H1 (cell line): ENCODE results near the gene PRRT2. TPM values are rescaled to one million over a fixed set of nuclear protein-coding genes. Genes with fewer than 3 reads are reported as not detected.

Experiments used
- CTCF ChIA-PET: fragments of 300-600 bp; sonication (Branson Sonifier 250); formaldehyde crosslinking; loops from one replicate; lab custom pipeline; 2021; ENCODE audit not compliant: partially characterized antibody; lab: Charles Lee
- POLR2A ChIA-PET: fragments of 300-600 bp; sonication (Branson Sonifier 250); formaldehyde crosslinking; loops from one replicate; lab custom pipeline; 2021; ENCODE audit warnings: inconsistent platforms; ENCODE audit not compliant: partially characterized antibody; lab: Charles Lee
- DNase-seq, 2 experiments: peaks; one replicate each; pipeline versions ENCODE4 v3.0.0 to v3.0.0-alpha.2; 2010 to 2022; ENCODE audit warnings: low spot score in 2 of 2, low read depth in 1 of 2, mixed read lengths in 1 of 2
- FAIRE-seq: peaks from 2 replicates; lab custom pipeline; 2011; peaks lifted over from hg19 to GRCh38; lab: Jason Lieb, UNC
- H2AFZ ChIP-seq: 2 replicates; pipeline ENCODE4 v1.8.1; 2012; ENCODE audit warnings: low read length, inconsistent platforms
- H2AK5ac ChIP-seq: 2 replicates; pipeline ENCODE4 v1.6.1; 2013; ENCODE audit warnings: low read depth, low read length
- H2BK120ac ChIP-seq: replicated peaks from 2 replicates; pipeline ENCODE3; 2013; ENCODE audit warnings: low read depth, low read length, inconsistent platforms
- H2BK12ac ChIP-seq: 2 replicates; pipeline ENCODE4 v1.6.1; 2013; ENCODE audit warnings: low read depth, low read length
- H2BK15ac ChIP-seq: 2 replicates; pipeline ENCODE4 v1.6.1; 2013; ENCODE audit warnings: low read length
- H2BK20ac ChIP-seq: 2 replicates; pipeline ENCODE4 v1.6.1; 2013; ENCODE audit warnings: low read length
- H2BK5ac ChIP-seq: 2 replicates; pipeline ENCODE4 v1.6.1; 2013; ENCODE audit warnings: low read depth, low read length
- H3K14ac ChIP-seq: 2 replicates; pipeline ENCODE4 v1.6.1; 2013; ENCODE audit warnings: inconsistent platforms; ENCODE audit not compliant: insufficient read length
- H3K18ac ChIP-seq: 2 replicates; pipeline ENCODE4 v1.6.1; 2013; ENCODE audit warnings: low read length; ENCODE audit errors: extremely low read depth
- H3K23ac ChIP-seq: 2 replicates; pipeline ENCODE4 v1.6.1; 2013; ENCODE audit warnings: inconsistent platforms; ENCODE audit not compliant: insufficient read length
- H3K23me2 ChIP-seq: 2 replicates; pipeline ENCODE4 v1.6.1; 2013; ENCODE audit warnings: low read depth, low read length
- H3K27ac ChIP-seq: 2 replicates; pipeline ENCODE4 v1.6.1; 2011; ENCODE audit warnings: low read depth, low read length, inconsistent platforms
- H3K27me3 ChIP-seq, 4 experiments: replicated peaks in 1 of 4; 1 replicate in 1 of 4; 2 replicates in 3 of 4; pipeline versions ENCODE4 v1.6.1 to v1.8.1; 2011 to 2013; ENCODE audit warnings: low read length in 3 of 4, mild to moderate bottlenecking in 3 of 4, inconsistent platforms in 2 of 4, mixed read lengths in 2 of 4, moderate library complexity in 1 of 4; ENCODE audit not compliant: control insufficient read depth in 3 of 4, insufficient read depth in 3 of 4; ENCODE audit errors: extremely low read depth in 1 of 4
- H3K36me3 ChIP-seq, 4 experiments: 2 replicates each; pipeline versions ENCODE4 v1.6.1 to v1.8.1; 2011 to 2013; ENCODE audit warnings: mild to moderate bottlenecking in 4 of 4, low read length in 3 of 4, moderate library complexity in 2 of 4, control low read depth in 1 of 4, inconsistent platforms in 1 of 4; ENCODE audit not compliant: insufficient read depth in 4 of 4, control insufficient read depth in 2 of 4
- H3K4ac ChIP-seq: replicated peaks from 2 replicates; pipeline ENCODE3; 2013; ENCODE audit warnings: low read length, low read depth, mixed read lengths, inconsistent platforms; ENCODE audit not compliant: insufficient read length
- H3K4me1 ChIP-seq, 4 experiments: replicated peaks in 1 of 4; 1 replicate in 1 of 4; 2 replicates in 3 of 4; pipeline versions ENCODE4 v1.6.1 to v1.8.1; 2011 to 2013; ENCODE audit warnings: low read length in 3 of 4, inconsistent platforms in 2 of 4, mixed read lengths in 1 of 4; ENCODE audit not compliant: insufficient read depth in 4 of 4, control insufficient read depth in 3 of 4
- H3K4me2 ChIP-seq, 2 experiments: 2 replicates each; pipeline versions ENCODE4 v1.6.1 to v1.8.1; 2011 to 2013; ENCODE audit warnings: low read depth in 2 of 2, low read length in 2 of 2, control low read depth in 1 of 2, inconsistent platforms in 1 of 2, mild to moderate bottlenecking in 1 of 2; ENCODE audit not compliant: insufficient read depth in 1 of 2
- H3K4me3 ChIP-seq, 4 experiments: fragments of 200-600, 300-600 bp in 1 of 4; sonication (generic), shearing (Covaris generic), sonication (Bioruptor Twin) in 1 of 4; 2 replicates each; pipeline versions ENCODE4 v1.5.1 to v1.8.1; 2011 to 2016; ENCODE audit warnings: low read length in 4 of 4, low read depth in 3 of 4, control low read depth in 2 of 4, inconsistent platforms in 2 of 4, mild to moderate bottlenecking in 2 of 4, mixed read lengths in 1 of 4, moderate library complexity in 1 of 4; ENCODE audit not compliant: insufficient read depth in 2 of 4; ENCODE audit errors: extremely low read depth in 1 of 4
- H3K56ac ChIP-seq: replicated peaks from 2 replicates; pipeline ENCODE3; 2013; ENCODE audit warnings: low read depth, mild to moderate bottlenecking, mixed read lengths, low read length, inconsistent platforms; ENCODE audit not compliant: insufficient read length
- H3K79me1 ChIP-seq: 2 replicates; pipeline ENCODE4 v1.6.1; 2013; ENCODE audit warnings: low read depth, low read length, control low read depth
- H3K79me2 ChIP-seq, 2 experiments: 2 replicates each; pipeline versions ENCODE4 v1.6.1 to v1.8.1; 2012 to 2013; ENCODE audit warnings: low read length in 2 of 2, mild to moderate bottlenecking in 2 of 2, inconsistent platforms in 1 of 2; ENCODE audit not compliant: insufficient read depth in 2 of 2, control insufficient read depth in 1 of 2
- H3K9ac ChIP-seq, 4 experiments: replicated peaks in 1 of 4; 1 replicate in 1 of 4; 2 replicates in 3 of 4; pipeline versions ENCODE4 v1.6.1 to v1.8.1; 2011 to 2013; ENCODE audit warnings: low read depth in 3 of 4, low read length in 3 of 4, control low read depth in 2 of 4, mild to moderate bottlenecking in 2 of 4, moderate library complexity in 2 of 4, inconsistent platforms in 1 of 4; ENCODE audit errors: extremely low read depth in 1 of 4
- H3K9me3 ChIP-seq, 2 experiments: 2 replicates each; pipeline versions ENCODE4 v1.6.1 to v1.8.1; 2012 to 2013; ENCODE audit warnings: mild to moderate bottlenecking in 2 of 2, moderate library complexity in 2 of 2, control low read depth in 1 of 2, inconsistent platforms in 1 of 2, low read depth in 1 of 2, low read length in 1 of 2, mixed read lengths in 1 of 2; ENCODE audit not compliant: insufficient read depth in 2 of 2
- H4K20me1 ChIP-seq, 2 experiments: replicated peaks in 1 of 2; 2 replicates each; pipeline versions ENCODE3 to v1.8.1; 2011 to 2013; ENCODE audit warnings: inconsistent platforms in 2 of 2, low read length in 2 of 2, mild to moderate bottlenecking in 1 of 2; ENCODE audit not compliant: insufficient read depth in 2 of 2, control insufficient read depth in 1 of 2
- H4K5ac ChIP-seq: 2 replicates; pipeline ENCODE4 v1.6.1; 2013; ENCODE audit warnings: low read length, low read depth, mixed read lengths, inconsistent platforms; ENCODE audit not compliant: insufficient read length
- H4K8ac ChIP-seq: 2 replicates; pipeline ENCODE4 v1.8.0; 2013; ENCODE audit warnings: mild to moderate bottlenecking, moderate library complexity, low read length, inconsistent platforms; ENCODE audit not compliant: insufficient read depth; ENCODE audit errors: extremely low read depth
- H4K91ac ChIP-seq: replicated peaks from 2 replicates; pipeline ENCODE3; 2013; ENCODE audit warnings: low read length, mixed read lengths, inconsistent platforms; ENCODE audit not compliant: insufficient read length
- CBX5 ChIP-seq: fragments of 300-800, 300-1000 bp; sonication (generic); IDR thresholded peaks from 2 replicates; pipeline ENCODE4 v1.7.1; 2016; ENCODE audit warnings: antibody characterized with exemption, low read length, low read depth
- SIX5 ChIP-seq: IDR thresholded peaks from 2 replicates; pipeline ENCODE4 v1.6.1; 2011; ENCODE audit warnings: mild to moderate bottlenecking, low read depth, low read length
- SP2 ChIP-seq: IDR thresholded peaks from 2 replicates; pipeline ENCODE4 v1.6.1; 2012; ENCODE audit warnings: mild to moderate bottlenecking, low read length, inconsistent platforms
- TAF7 ChIP-seq: optimal IDR thresholded peaks from 2 replicates; pipeline ENCODE3; 2011; ENCODE audit warnings: low read depth, mild to moderate bottlenecking, inconsistent platforms, low read length, moderate library complexity, borderline replicate concordance
- TBP ChIP-seq: IDR thresholded peaks from 2 replicates; pipeline ENCODE4 v1.6.1; 2011; ENCODE audit warnings: low read depth, low read length, improper control_type of control experiment
- WGBS, 2 experiments: shearing (Covaris generic) in 1 of 2; methylation state at CpG; one replicate each; pipeline versions ENCODE4 v1.1.6 to v1.1.7; 2013 to 2015; ENCODE audit warnings: low lambda C conversion rate in 2 of 2, mixed read lengths in 2 of 2, inconsistent platforms in 1 of 2, low coverage in 1 of 2, missing lambda C conversion rate in 1 of 2; ENCODE audit not compliant: insufficient replicate concordance in 2 of 2, insufficient coverage in 1 of 2, insufficient read length in 1 of 2; ENCODE audit errors: extremely low coverage in 1 of 2, missing lambda C conversion rate in 1 of 2; 5-methylcytosine and 5-hydroxymethylcytosine counted together
- polyA plus RNA-seq, 7 experiments: library from polyadenylated mRNA; depleted of rRNA in 3 of 7; stranded (reverse) in 5 of 7; unstranded in 2 of 7; fragments of >200 nt in 5 of 7; fragments of 200-250 nt in 2 of 7; gene quantifications; 1 replicate in 5 of 7; 2 replicates in 1 of 7; 4 replicates in 1 of 7; pipeline versions ENCODE4 v1.2.1 to v1.2.3, GENCODE V29; 2011 to 2013; ENCODE audit warnings: missing spikeins in 2 of 7, mixed read lengths in 2 of 7
- total RNA-seq: library from RNA; stranded (reverse); fragmentation: NEBNext Ultra II Directional; extraction: Animal tissue kit (Norgen Biotek cat#: 25700); gene quantifications from 2 replicates; pipeline ENCODE4 v1.2.1, GENCODE V29; 2021

Gene PRRT2
- total and polyA plus RNA-seq, 2 of the 8 experiments (the other 6 are each of a cell fraction or from before 2014, with no cell fraction given): 12.8 to 32.6 TPM

- ChIA-PET POLR2A (interaction anchor here (0.7 to 4.0 kb wide), 12 partner anchors 10 to 219 kb away, joined by 3 to 31 read pairs (median 4); partner anchors contain the start of genes ASPHD1, CDIPT, HIRIP3 and TLCD3B), CTCF (interaction anchor here (0.5 to 17.5 kb wide), 5 partner anchors 23 to 350 kb away, joined by 3 to 212 read pairs (median 4); no protein-coding TSS in a partner anchor)
- peak overlapping the region; percentile 75 for H4K91ac ChIP-seq
- no peak for DNase-seq
- H2BK5ac ChIP-seq: peak overlapping the region; percentile 89; the same call in 1 of the 2 replicates
- H3K9ac ChIP-seq: peak overlapping the region in 3 of 4 experiments; percentile 29 to 54 (median 50); a peak in 4 of 7 replicates
- H3K79me2 ChIP-seq: peaks cover 6 to 30% of the 10 kb centered on the region in 2 experiments
- TF ChIP-seq TAF7 (no peak), SP2 (no peak), SIX5 (no peak), CBX5 (no peak), TBP (no peak)
- no peak overlapping the region for H3K27ac ChIP-seq
- H2AFZ ChIP-seq: no peak overlapping the region
- H3K36me3 ChIP-seq: peaks cover 7 to 26% (median 11%) of the 10 kb centered on the region in 4 experiments
- no peak overlapping the region for H2BK120ac ChIP-seq
- H3K4me1 ChIP-seq: peaks cover 0 to 52% (median 42%) of the 10 kb centered on the region in 4 experiments; a peak in 6 of 7 replicates
- H4K8ac ChIP-seq: peak overlapping the region; percentile 88
- H3K14ac ChIP-seq: no peak overlapping the region
- peak overlapping the region; percentile 10 for H3K18ac ChIP-seq
- peak overlapping the region; percentile 55 for H4K5ac ChIP-seq
- H4K20me1 ChIP-seq: peaks cover 14 to 19% of the 10 kb centered on the region in 2 experiments
- H3K4me3 ChIP-seq: peak overlapping the region; percentile 75 to 85 (median 82)
- peak overlapping the region; percentile 27 for H3K4ac ChIP-seq
- H3K9me3 ChIP-seq: no peaks in the 10 kb centered on the region
- no peak overlapping the region for H2BK20ac ChIP-seq
- peak overlapping the region; percentile 7; the same call in 1 of the 2 replicates for H2BK12ac ChIP-seq
- no peaks in the 10 kb centered on the region for H3K27me3 ChIP-seq
- no peak for FAIRE-seq
- H3K4me2 ChIP-seq: peak overlapping the region; percentile 91 to 92
- H3K23ac ChIP-seq: no peak overlapping the region
- no peaks in the 10 kb centered on the region; the same call in none of the 2 replicates for H3K79me1 ChIP-seq
- H2AK5ac ChIP-seq: no peak overlapping the region; the same call in 1 of the 2 replicates
- WGBS, 2 experiments: 58% methylated on average over 9 of the region's 9 CpGs; no CpG with 5 or more reads in 1 of the 2 experiments
- peak overlapping the region; percentile 34 for H3K56ac ChIP-seq
- H2BK15ac ChIP-seq: 0 out of 2 replicates have a peak overlapping the region, but pooled peaks have one; percentile 31
- peaks cover 32% of the 10 kb centered on the region for H3K23me2 ChIP-seq
Measured at GRCh38 chr16:29812754-29813643, 1.0 kb downstream of the PRRT2 start.
